Activated effector memory CD4-positive, alpha-beta T cell treated with anti-CD3 and anti-CD28 coated beads, Interleukin-2, amount 50 U/mL, for 16 hours (primary cell): Measurements from ENCODE around the gene PLCL2.
"Not testable (repeated sequence)": the region's sequence is repeated elsewhere in the genome, so short reads cannot be mapped to it uniquely, and the experiment has no call there.

ENCODE experiments used
- DNase-seq: peaks from one replicate; pipeline ENCODE4 v3.0.0-alpha.2; 2020

Gene PLCL2

DNA sequence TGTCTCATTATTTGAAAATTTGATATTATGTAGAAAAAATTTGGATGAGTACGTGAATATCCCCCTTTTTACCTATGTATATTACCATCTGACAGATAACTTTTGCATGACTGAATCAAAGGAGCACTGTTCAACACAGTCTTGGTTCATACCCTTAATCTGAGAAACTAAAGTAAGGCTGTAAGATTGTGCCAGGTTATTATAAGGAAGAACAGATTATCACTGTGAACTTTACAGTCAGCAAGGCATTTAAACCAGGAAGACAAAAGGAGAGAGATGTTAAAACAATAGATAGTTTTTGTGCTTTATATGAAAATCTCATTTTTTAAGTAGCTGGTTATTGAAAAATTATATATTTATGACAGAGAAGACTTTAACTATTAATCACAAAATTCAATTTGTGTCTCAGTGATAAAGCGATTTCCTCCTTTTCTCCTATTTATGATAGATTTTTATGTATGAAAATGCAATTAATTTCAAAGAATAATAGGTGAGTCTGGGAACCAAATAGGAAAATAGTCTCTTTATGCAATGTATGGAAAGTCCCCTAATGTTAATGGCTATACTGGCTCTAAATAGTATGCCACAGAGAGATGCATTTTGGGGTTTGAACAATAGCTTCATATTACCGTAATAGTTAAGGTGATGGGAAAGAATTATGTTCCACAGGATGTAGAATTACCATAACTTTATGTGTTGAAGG is 33.4 kb downstream of the PLCL2 start:
- no peak for DNase-seq

DNA sequence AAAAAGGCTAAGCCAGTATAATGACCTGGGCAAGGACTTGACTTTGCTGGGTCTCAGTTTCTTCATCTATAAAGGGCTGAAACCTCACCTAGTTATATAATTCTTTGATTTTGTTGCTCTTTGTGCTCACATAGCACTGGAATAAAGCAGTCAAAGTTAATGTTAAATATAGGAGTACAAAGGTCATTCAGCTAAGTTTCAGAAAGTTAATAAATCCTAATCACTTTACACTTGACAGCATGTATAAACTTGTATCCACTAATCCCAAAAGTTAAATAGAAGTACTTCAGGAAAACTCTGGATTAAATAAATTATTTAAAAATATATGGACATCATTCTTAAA is 33.9 kb downstream of the PLCL2 start:
- DNase-seq: no peak

- no peak for DNase-seq
These were observed 38.4 kb downstream of the PLCL2 start for GRCh38 chr3:16923112-16923511.

DNA sequence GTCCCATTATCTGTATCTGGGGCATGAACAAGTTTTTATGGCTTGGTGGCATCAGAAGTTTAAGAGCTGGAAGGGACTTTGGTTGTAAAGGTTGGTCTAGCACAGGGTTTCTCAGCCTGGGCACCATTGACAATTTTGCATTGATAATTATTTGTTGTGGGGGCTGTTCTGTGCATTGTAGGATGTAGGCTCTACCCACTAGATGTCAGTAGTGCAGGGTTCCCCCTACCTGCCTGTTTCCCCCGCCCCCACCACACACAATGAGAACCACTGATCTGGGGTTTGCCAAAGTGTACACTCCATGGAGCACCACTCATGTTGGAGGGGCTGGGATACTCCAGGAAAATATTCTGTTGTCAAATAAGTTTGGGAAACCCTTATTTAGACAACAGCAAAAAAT is 42.7 kb downstream of the PLCL2 start:
- no peak for DNase-seq

- DNase-seq: no peak
These were observed 43.8 kb downstream of the PLCL2 start for GRCh38 chr3:16928386-16929132.

GRCh38 chr3:16929311-16929710 is 44.6 kb downstream of the PLCL2 start:
- no peak for DNase-seq

GRCh38 chr3:16932877-16933276 is 48.1 kb downstream of the PLCL2 start:
- no peak for DNase-seq

DNA sequence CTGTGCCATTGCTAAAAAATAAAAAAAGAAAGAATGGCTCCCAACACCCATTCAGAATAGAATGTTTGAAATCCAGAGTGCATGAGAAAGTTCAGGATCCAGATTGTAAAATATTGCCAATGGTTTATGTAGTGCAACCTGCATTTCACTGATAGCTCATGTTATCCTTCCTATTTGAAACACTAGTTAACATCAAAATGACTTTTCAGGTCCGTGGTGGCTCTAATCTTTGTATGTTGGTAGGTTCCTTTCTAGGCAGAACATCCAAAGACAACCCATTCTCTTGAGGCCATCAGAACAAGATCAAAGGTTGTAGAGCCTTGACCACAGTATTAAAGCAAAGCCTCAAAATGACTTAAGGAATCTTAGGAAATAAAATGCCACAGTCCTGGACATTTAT is 51.0 kb downstream of the PLCL2 start:
- DNase-seq: no peak

DNA sequence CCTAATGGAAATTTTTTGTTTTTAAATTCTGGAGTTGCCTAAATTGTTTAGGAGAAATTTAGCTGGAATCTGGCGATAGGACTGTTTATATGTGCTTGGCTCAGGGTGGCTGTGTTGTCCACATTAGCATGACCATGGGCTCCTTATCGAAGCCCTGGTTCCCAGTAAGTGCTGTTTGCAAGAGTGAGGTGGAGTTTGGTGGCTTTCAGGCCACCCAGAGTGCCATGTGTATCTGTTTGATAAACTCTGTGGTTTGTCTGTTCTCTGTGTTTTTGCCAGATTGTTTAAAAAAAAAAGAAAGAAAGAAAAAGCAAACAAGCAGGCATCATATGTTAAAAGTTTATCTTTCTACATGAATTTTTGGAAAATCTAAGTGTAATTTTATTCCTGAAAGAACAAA is 51.5 kb downstream of the PLCL2 start:
- DNase-seq: no peak

GRCh38 chr3:16936676-16937230 is 52.0 kb downstream of the PLCL2 start:
- DNase-seq: no peak

DNA sequence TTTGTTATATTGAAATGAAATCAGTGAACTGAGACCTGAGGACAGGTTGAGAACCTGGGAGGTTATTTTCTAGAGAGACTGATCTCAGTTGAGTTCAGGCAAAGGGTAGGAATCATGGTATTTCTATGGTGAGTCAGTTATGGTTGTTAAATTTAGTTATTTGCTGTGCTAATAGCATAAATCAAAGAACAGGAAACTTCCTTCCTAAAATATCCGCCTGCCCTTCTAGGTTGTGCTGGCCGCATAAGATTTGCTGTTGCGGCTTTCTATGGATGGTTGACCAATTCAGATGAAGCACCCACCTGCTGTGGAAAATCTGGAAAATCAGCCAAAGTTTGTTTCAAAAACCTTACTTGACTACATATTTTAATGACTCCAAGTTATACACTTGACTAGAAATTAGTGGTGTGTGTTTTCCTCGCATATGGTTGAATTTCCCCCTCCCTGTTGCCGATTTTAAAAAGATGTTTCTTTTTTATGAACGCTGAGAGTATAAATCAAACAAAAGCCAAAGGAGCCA is 52.6 kb downstream of the PLCL2 start:
- DNase-seq: no peak

DNA sequence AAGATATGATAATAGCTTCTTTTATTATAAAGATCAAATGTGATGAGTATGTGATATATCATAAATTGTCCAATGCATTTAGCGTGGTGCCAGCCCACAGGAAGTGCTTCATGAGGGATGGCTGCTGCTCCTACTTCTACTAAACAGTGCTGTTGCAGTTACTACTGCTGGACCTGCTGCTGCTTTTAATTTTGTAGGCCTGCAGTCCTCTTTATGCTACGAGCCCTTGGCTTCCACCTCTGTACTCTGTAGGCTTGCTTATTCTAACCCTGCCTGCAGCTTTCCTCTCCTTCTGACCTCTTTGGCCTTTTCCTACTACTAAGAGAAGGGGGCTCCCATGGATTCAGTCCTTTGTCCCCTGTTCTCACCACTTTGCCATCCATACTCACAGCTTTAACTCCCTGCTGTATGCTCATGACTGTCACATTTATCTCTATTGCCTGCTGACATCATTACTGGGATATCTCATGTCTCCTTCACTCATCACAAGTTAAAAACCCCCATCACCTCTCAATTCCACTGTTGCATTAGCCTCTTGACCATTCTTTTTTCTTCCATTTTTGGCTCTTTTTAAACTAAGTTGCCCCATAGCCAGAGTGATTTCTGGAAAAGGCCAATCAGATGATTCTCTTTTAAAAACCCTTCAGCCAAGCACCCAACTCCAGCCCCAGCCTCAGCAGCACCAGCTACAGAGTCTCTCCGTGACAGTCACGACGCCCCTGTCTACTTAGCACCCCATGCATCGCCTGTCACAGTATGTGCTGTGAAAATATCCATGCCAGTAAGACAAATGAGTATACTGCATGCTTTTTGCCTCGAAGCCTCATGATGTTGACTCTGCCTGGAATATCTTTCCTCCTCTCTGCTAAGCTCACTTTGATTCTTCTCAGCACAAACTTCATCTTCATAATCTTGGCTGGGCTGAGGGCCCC is 56.3 kb downstream of the PLCL2 start:
- DNase-seq: no peak

DNA sequence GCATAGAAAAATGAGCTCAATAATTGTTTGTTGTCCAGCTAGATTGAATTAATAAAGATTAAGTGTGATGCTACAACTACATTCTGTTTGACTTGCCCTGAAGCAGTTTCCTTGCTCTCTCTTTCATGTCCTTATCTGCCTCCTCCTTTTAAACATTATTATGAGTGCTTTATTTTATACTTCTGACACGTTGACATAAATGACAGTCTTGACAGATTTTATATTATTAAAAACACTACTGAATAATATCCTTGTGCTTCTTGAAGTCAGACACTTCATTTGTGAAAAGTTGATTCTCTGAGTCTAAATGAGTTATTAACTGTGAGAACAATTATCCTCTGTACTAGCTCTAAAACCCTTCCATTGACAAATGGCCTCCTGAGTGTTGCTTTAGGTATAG is 58.2 kb downstream of the PLCL2 start:
- no peak for DNase-seq

- no peak for DNase-seq
These were observed 59.1 kb downstream of the PLCL2 start for GRCh38 chr3:16943857-16944256.

DNA sequence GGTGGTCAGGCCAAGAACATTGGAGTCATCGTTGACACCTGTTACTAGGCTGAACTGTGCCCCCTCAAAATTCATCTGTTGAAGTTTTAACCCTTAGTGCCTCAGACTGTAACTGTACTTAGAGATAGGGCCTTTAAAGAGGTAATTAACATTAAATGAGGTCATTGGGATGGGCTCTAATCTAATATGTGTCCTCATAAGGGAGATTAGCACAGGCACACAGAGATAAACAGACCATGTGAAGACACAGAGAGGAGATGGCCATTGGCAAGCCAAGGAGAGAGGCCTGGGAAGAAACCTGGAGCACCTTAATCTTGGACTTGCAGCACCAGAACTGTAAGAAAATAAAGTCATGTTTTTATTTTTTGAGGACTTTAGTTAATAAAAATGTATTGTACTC is 59.6 kb downstream of the PLCL2 start:
- DNase-seq: no peak

DNA sequence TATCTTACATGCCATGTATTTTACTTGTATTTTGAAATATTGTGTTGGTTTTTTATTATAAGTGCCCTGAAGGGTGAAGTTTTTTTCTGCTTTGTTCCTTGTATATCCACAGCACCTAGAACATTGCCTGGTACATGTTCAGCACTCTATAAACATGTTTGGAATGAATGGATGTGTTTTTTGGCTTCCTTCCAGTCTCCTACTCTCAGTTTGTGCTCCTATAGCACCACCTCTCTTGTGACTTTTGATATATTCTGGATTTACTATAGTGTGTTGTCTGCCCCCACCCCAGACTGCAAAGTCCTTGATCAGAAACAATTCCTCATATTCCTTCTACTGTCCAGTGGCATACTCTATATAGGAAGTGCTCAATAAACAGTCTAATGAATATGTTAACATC is 60.6 kb downstream of the PLCL2 start:
- no peak for DNase-seq

DNA sequence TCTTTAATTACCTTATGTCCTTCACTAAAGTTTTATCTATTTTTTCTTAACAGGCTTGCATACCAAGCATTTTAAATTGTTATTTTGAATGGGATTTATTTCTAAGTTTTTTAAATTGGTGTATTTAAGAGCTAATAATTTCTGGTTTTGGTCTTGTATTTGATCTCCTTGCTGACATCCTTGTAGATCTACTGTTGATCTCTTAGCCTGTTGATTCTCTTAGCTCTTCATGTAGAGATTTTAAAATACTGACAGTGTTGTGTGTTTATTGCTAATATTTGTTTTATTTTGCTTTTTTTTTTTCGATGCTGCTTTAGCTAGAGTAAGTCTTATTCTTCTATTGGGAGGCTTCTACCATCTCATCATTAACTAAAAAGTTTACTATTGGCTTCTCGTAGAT is 65.5 kb downstream of the PLCL2 start:
- DNase-seq: no peak

DNA sequence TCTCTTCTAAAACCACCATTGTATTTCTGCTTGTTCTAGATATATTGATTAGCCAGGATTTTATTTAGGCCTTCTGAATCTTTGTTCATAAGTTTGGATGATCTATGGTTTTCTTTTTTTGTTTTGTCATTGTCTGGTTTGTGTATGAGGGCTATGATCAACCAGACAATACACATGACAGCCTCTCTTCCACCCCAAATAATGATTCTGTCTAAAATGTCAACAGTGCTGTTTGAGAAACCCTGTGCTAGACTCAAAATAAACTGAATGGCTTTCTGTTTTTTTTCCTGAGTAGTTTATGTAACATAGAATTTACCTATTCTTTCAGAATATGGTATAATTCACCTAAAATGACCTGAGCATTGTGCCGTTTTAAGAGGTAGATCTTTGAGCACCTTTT is 66.1 kb downstream of the PLCL2 start:
- no peak for DNase-seq

- not testable (repeated sequence) for DNase-seq
These were observed 73.1 kb downstream of the PLCL2 start for GRCh38 chr3:16957852-16958251.

DNA sequence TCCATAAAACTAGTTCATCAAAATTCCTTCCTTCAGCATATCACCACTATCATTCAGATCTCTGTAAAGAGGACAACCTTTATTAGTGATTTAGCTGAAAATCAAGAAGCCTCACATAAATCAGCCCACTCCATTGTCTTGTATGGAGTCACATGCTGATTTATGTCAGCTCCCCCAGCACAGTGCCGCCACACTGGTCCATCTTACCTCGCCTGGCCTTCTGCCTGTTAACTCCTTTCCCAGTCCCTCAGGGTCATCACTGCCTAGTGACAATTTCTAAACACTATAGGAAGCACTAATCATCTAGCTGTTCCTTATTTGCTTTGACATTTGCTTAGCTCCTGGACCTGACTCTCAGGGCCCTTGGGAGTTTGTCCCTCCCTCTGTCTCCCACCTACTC is 75.4 kb downstream of the PLCL2 start:
- DNase-seq: no peak

DNA sequence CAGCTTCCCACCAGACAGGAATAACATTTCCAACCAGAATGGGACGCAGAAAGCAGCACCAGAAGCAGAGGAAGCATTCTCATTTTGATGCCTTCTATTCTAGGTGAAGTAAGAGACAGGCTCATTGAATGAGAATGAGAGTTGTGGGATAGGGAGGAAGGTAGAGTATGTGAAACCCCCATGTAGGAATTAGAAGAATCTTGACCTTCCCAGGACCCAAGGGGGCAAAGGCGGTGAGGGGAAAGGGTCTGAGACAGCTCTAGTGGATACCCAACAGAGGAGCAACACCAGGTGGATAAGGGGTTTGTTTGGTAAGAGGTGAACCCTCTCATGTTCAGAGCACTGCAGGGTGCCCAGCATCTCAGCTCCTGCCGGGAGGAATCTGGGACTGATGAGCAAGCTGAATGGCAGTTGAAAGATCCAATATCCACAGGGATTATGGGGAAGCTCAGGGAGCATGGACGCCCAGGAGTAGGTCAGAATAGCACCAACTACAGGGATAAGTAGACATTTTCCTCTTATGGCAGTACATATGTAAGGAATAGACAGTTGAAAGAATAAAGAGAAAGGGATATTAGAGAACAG is 77.0 kb downstream of the PLCL2 start:
- DNase-seq: no peak

GRCh38 chr3:16975083-16975482 is 90.3 kb downstream of the PLCL2 start:
- no peak for DNase-seq
